ENCODE measurements around the gene CTCF.

CTCF gene

GRCh38 chr16:67655363-67655762, 93.0 kb downstream of the CTCF start:
- DNase-seq: no peak

GRCh38 chr16:67656344-67657016, 94.2 kb downstream of the CTCF start:
- no peak for DNase-seq

- DNase-seq: no peak
These were observed 94.8 kb downstream of the CTCF start for GRCh38 chr16:67657017-67657608.

GRCh38 chr16:67657751-67658518, 95.6 kb downstream of the CTCF start:
- no peak for DNase-seq

- DNase-seq: no peak
These were observed 96.7 kb downstream of the CTCF start for GRCh38 chr16:67658849-67659674.

GRCh38 chr16:67659675-67660563, 97.6 kb downstream of the CTCF start, which contains the start of gene ACD:
ACD (minus strand) TSS chr16:67660260; CDS start chr16:67660220, 40 bp downstream.
- DNase-seq: peak; percentile 54

GRCh38 chr16:67660564-67661028, 98.3 kb downstream of the CTCF start, which contains the start of gene PARD6A:
PARD6A (plus strand) TSS chr16:67660960; CDS start chr16:67661039, 79 bp downstream.
- peak; percentile 74 for DNase-seq

- no peak for DNase-seq
These were observed 98.9 kb downstream of the CTCF start for GRCh38 chr16:67661101-67661761.

GRCh38 chr16:67661886-67662652, 99.7 kb downstream of the CTCF start:
- no peak for DNase-seq

GRCh38 chr16:67662653-67663010, 100.3 kb downstream of the CTCF start:
- no peak for DNase-seq

GRCh38 chr16:67663151-67663876, 101.0 kb downstream of the CTCF start:
- no peak for DNase-seq

GRCh38 chr16:67663877-67664222, 101.5 kb downstream of the CTCF start:
- no peak for DNase-seq

- DNase-seq: no peak
These were observed 101.9 kb downstream of the CTCF start for GRCh38 chr16:67664258-67664657.

- no peak for DNase-seq
These were observed 102.5 kb downstream of the CTCF start for GRCh38 chr16:67664871-67665270.

- no peak for DNase-seq
These were observed 103.3 kb downstream of the CTCF start for GRCh38 chr16:67665598-67665997.

GRCh38 chr16:67666032-67666551, 103.8 kb downstream of the CTCF start:
- DNase-seq: no peak

GRCh38 chr16:67666559-67667452, 104.5 kb downstream of the CTCF start, which contains the start of the genes C16orf86 and ENKD1:
C16orf86 (plus strand) TSS chr16:67666814; CDS start chr16:67666971, 157 bp downstream.
ENKD1 (minus strand) TSS chr16:67666750; CDS start chr16:67666442, 308 bp downstream.
- peak; percentile 52 for DNase-seq

- DNase-seq: no peak
These were observed 105.1 kb downstream of the CTCF start for GRCh38 chr16:67667453-67667816.
